ENCODE measurements around the gene SLC35F5. TPM values are rescaled to one million over a fixed set of nuclear protein-coding genes. Genes with fewer than 3 reads are reported as not detected.

Gene SLC35F5
- total and polyA plus RNA-seq, 10 of the 15 experiments (the other 5 are each of a cell fraction or from before 2014, with no cell fraction given), result 1.8 to 31.3 (median 16.5) TPM

DNA sequence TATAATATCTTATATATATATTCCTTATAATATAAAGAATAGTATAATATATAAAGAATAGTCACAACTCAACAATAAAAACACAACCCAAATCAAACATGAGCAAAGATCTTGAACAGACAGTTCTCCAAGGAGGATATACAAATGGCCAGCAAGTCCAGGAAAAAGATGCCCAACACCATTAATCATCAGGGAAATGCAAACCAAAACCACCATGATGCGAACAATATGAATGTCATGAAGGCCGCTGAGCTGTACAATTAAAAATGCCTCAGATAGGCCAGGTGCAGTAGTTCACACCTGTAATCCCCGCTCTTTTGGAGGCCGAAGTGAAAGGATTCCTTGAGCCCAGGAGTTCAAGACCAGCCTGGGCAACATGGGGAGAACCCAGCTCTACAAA, 58.9 kb downstream of the SLC35F5 start:
- no peak overlapping the region for H3K27ac ChIP-seq (ENCODE audit: control insufficient read depth, insufficient read depth)
- ChIA-PET CTCF (interaction anchor here (0.8 to 1.0 kb wide), 2 partner anchors 94 to 96 kb away, joined by 3 to 6 read pairs; no protein-coding TSS in a partner anchor), POLR2A (no interaction called here), RAD21 (ENCODE audit: unreplicated experiment) (no interaction called here), SMC1A (ENCODE audit: uncharacterized antibody, unreplicated experiment) (interaction anchor here (0.7 to 0.9 kb wide), 2 partner anchors 41 to 93 kb away, joined by 3 read pairs; no protein-coding TSS in a partner anchor)
- no peak overlapping the region for H2AFZ ChIP-seq (ENCODE audit: control insufficient read depth, low read depth, low read length)
- DNase-seq (ENCODE audit: low read depth, low spot score) (no peak), FAIRE-seq (no peak), ATAC-seq (no peak)
- in situ Hi-C loops (cut with MboI) (no loop called here), intact Hi-C loops (cut with micrococcal nuclease; ENCODE audit: unreplicated experiment) (no loop called here)
- no peak overlapping the region for H3K4me3 ChIP-seq
- H3K4me1 ChIP-seq (ENCODE audit: control insufficient read depth, insufficient read depth, low read length), result peaks cover 41% of the 10 kb centered on the region
- BruUV-seq (replicated peaks), result no TSS peak
- 82% methylated on average over 4 of the region's 4 CpGs for WGBS (ENCODE audit: insufficient coverage, insufficient replicate concordance, low lambda C conversion rate, missing lambda C conversion rate)
- H4K20me1 ChIP-seq (ENCODE audit: control insufficient read depth, insufficient read depth), result no peaks in the 10 kb centered on the region
- no peaks in the 10 kb centered on the region for H3K9me3 ChIP-seq (replicated peaks; ENCODE audit: control insufficient read depth, insufficient read depth, low read length)
- H3K9ac ChIP-seq (ENCODE audit: control insufficient read depth, insufficient read depth, low read length), result no peak overlapping the region
- no peaks in the 10 kb centered on the region for H3K27me3 ChIP-seq (replicated peaks in 1 of 2; ENCODE audit: control insufficient read depth in 2 of 2, insufficient read depth in 2 of 2, low read length in 1 of 2)
- H3K79me2 ChIP-seq (ENCODE audit: control insufficient read depth, insufficient read depth, low read length), result no peaks in the 10 kb centered on the region
- no peaks in the 10 kb centered on the region for H3K36me3 ChIP-seq (ENCODE audit: control insufficient read depth in 2 of 2, insufficient read depth in 2 of 2, low read length in 1 of 2)
- H3K4me2 ChIP-seq (ENCODE audit: control insufficient read depth, insufficient read depth), result no peak overlapping the region
- TF ChIP-seq EED (IDR thresholded peaks at IDR 0.05; ENCODE audit: low read depth) (no peak), BCLAF1 (IDR thresholded peaks at IDR 0.05) (no peak), NFIC (IDR thresholded peaks at IDR 0.05; ENCODE audit: low read depth, low read length) (no peak), BACH1 (IDR thresholded peaks at IDR 0.05; ENCODE audit: borderline replicate concordance) (no peak), NFYA (IDR thresholded peaks at IDR 0.05; ENCODE audit: borderline replicate concordance, low read depth, low read length) (no peak), EGR1 (IDR thresholded peaks at IDR 0.05; ENCODE audit: borderline replicate concordance in 1 of 2, low read depth in 2 of 2, low read length in 2 of 2) (no peak), HCFC1 (IDR thresholded peaks at IDR 0.05; ENCODE audit: low read length) (no peak), CHD1 (IDR thresholded peaks at IDR 0.05; ENCODE audit: low read depth, low read length) (no peak), NFYB (IDR thresholded peaks at IDR 0.05; ENCODE audit: insufficient read depth, low read depth, low read length) (no peak), ZNF592 (IDR thresholded peaks at IDR 0.05) (no peak), CREB1 (IDR thresholded peaks at IDR 0.05; ENCODE audit: low read depth) (no peak)
- TF ChIP-seq, protein P1, sequence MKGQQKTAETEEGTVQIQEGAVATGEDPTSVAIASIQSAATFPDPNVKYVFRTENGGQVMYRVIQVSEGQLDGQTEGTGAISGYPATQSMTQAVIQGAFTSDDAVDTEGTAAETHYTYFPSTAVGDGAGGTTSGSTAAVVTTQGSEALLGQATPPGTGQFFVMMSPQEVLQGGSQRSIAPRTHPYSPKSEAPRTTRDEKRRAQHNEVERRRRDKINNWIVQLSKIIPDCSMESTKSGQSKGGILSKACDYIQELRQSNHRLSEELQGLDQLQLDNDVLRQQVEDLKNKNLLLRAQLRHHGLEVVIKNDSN (IDR thresholded peaks at IDR 0.05; ENCODE audit: borderline replicate concordance, extremely low read length, insufficient read depth, low read depth, low read length), result no peak
- TF ChIP-seq, protein P2, sequence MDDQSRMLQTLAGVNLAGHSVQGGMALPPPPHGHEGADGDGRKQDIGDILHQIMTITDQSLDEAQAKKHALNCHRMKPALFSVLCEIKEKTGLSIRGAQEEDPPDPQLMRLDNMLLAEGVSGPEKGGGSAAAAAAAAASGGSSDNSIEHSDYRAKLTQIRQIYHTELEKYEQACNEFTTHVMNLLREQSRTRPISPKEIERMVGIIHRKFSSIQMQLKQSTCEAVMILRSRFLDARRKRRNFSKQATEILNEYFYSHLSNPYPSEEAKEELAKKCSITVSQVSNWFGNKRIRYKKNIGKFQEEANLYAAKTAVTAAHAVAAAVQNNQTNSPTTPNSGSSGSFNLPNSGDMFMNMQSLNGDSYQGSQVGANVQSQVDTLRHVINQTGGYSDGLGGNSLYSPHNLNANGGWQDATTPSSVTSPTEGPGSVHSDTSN (IDR thresholded peaks at IDR 0.05; ENCODE audit: insufficient replicate concordance, low read depth, low read length), result no peak
- TF ChIP-seq, protein P3, sequence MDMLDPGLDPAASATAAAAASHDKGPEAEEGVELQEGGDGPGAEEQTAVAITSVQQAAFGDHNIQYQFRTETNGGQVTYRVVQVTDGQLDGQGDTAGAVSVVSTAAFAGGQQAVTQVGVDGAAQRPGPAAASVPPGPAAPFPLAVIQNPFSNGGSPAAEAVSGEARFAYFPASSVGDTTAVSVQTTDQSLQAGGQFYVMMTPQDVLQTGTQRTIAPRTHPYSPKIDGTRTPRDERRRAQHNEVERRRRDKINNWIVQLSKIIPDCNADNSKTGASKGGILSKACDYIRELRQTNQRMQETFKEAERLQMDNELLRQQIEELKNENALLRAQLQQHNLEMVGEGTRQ (IDR thresholded peaks at IDR 0.05; ENCODE audit: borderline replicate concordance, low read depth, low read length), result no peak

Measured in GM12878 (cell line).